Endothelial cell (in vitro differentiated cells): ENCODE data around the gene LCN6. TPM values are rescaled to one million over a fixed set of nuclear protein-coding genes. Genes with fewer than 3 reads are reported as not detected.

Experiments
- DNase-seq: peaks from one replicate; pipeline ENCODE4 v3.0.0; 2021; ENCODE audit warnings: low spot score
- H3K27ac Mint-ChIP-seq: one replicate; pipeline ENCODE4 v1.8.0; 2021; ENCODE audit warnings: mixed read lengths, inconsistent platforms; ENCODE audit not compliant: unreplicated experiment
- H3K27me3 Mint-ChIP-seq: one replicate; pipeline ENCODE4 v1.8.0; 2021; ENCODE audit warnings: mild to moderate bottlenecking, moderate library complexity, mixed read lengths, inconsistent platforms; ENCODE audit not compliant: unreplicated experiment
- H3K36me3 Mint-ChIP-seq: one replicate; pipeline ENCODE4 v1.8.0; 2021; ENCODE audit warnings: mild to moderate bottlenecking, low read depth, mixed read lengths, inconsistent platforms; ENCODE audit not compliant: unreplicated experiment
- H3K4me1 Mint-ChIP-seq: one replicate; pipeline ENCODE4 v1.8.0; 2021; ENCODE audit warnings: mild to moderate bottlenecking, mixed read lengths, inconsistent platforms; ENCODE audit not compliant: unreplicated experiment
- H3K4me3 Mint-ChIP-seq: one replicate; pipeline ENCODE4 v1.8.0; 2021; ENCODE audit warnings: mild to moderate bottlenecking, mixed read lengths, inconsistent platforms; ENCODE audit not compliant: unreplicated experiment
- H3K9me3 Mint-ChIP-seq: one replicate; pipeline ENCODE4 v1.8.0; 2021; ENCODE audit warnings: mixed read lengths, inconsistent platforms; ENCODE audit not compliant: unreplicated experiment
- CTCF ChIP-seq: fragments of 200-600 bp; sonication (generic); IDR thresholded peaks from one replicate; pipeline ENCODE4 v1.5.0; 2021; ENCODE audit warnings: antibody characterized with exemption; ENCODE audit not compliant: unreplicated experiment
- total RNA-seq: library from RNA; stranded (reverse); fragmentation: NEBNext Ultra II Directional; extraction: Animal tissue kit (Norgen Biotek cat#: 25700); gene quantifications from one replicate; pipeline ENCODE4 v1.2.1, GENCODE V29; 2021; ENCODE audit not compliant: unreplicated experiment

The LCN6 gene
- total RNA-seq, 1 donor from 2014 or later, result not detected

DNA sequence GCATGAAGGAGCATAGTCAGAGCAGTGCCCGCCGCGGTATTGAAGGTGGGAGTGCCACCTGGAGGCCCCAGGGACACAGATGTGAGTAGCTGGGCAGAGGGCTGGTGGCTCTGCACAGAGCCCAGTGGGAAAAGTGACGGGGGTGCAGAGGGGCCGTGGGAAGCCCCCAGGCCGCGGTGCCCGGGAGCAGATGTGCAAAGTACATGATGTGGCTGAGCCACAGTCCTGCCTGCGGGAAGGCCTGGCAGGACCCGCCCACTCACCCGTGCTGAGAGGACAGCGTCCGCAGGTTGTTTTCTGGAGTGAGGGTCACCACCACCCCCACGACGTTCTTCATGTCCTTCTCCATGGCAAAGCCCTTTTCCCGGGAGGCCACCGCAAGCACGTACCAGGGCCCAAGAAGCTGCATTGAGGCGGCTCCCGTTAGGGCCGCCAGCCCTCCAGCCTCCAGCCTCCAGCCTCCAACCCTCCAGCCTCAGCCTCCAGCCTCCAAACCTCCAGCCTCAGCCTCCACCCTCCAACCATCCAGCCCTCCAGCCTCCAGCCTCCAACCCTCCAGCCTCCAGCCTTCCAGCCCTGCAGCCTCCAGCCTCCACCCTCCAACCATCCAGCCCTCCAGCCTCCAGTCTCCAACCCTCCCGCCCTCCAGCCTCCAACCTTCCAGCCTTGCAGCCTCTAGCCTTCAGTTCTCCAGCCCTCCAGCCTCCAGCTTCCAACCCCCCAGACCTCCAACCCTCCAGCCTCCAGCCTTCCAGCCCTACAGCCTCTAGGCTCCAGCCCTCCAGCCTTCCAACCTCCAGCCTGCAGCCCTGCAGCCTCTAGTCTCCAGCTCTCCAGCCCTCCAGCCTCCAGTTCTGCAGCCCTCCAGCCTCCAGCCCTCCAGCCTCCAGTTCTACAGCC is 914 bp downstream of the LCN6 start:
- peaks cover 3% of the 10 kb centered on the region for H3K9me3 Mint-ChIP-seq
- DNase-seq, result no peak
- H3K4me1 Mint-ChIP-seq, result no peaks in the 10 kb centered on the region
- H3K4me3 Mint-ChIP-seq, result no peak overlapping the region
- H3K27ac Mint-ChIP-seq, result no peak overlapping the region
- peaks cover 5% of the 10 kb centered on the region for H3K27me3 Mint-ChIP-seq
- no peak for TF ChIP-seq CTCF
- peaks cover 2% of the 10 kb centered on the region for H3K36me3 Mint-ChIP-seq

GRCh38 chr9:136746621-136747020 is 1.7 kb downstream of the LCN6 start:
- Mint-ChIP-seq H3K27me3 (peaks cover 5% of the 10 kb centered on the region), H3K9me3 (no peaks in the 10 kb centered on the region), H3K4me1 (no peaks in the 10 kb centered on the region), H3K27ac (no peak overlapping the region), H3K4me3 (no peak overlapping the region), H3K36me3 (no peaks in the 10 kb centered on the region)
- no peak for DNase-seq
- TF ChIP-seq CTCF, result no peak

- DNase-seq, result no peak
- no peaks in the 10 kb centered on the region for H3K4me1 Mint-ChIP-seq
- no peak overlapping the region for H3K4me3 Mint-ChIP-seq
- H3K36me3 Mint-ChIP-seq, result no peaks in the 10 kb centered on the region
- no peaks in the 10 kb centered on the region for H3K9me3 Mint-ChIP-seq
- TF ChIP-seq CTCF, result no peak
- peaks cover 5% of the 10 kb centered on the region for H3K27me3 Mint-ChIP-seq
- H3K27ac Mint-ChIP-seq, result no peak overlapping the region
Measured at GRCh38 chr9:136746155-136746490, 2.2 kb downstream of the LCN6 start.

GRCh38 chr9:136745389-136746154 is 2.8 kb downstream of the LCN6 start:
- TF ChIP-seq CTCF, result no peak
- no peak overlapping the region for H3K4me3 Mint-ChIP-seq
- peaks cover 5% of the 10 kb centered on the region for H3K27me3 Mint-ChIP-seq
- no peaks in the 10 kb centered on the region for H3K36me3 Mint-ChIP-seq
- H3K27ac Mint-ChIP-seq, result no peak overlapping the region
- no peak for DNase-seq
- no peaks in the 10 kb centered on the region for H3K4me1 Mint-ChIP-seq
- no peaks in the 10 kb centered on the region for H3K9me3 Mint-ChIP-seq

GRCh38 chr9:136744773-136745172 is 3.6 kb downstream of the LCN6 start:
- no peaks in the 10 kb centered on the region for H3K4me1 Mint-ChIP-seq
- H3K4me3 Mint-ChIP-seq, result no peak overlapping the region
- DNase-seq, result no peak
- H3K9me3 Mint-ChIP-seq, result no peaks in the 10 kb centered on the region
- no peak for TF ChIP-seq CTCF
- no peaks in the 10 kb centered on the region for H3K36me3 Mint-ChIP-seq
- H3K27me3 Mint-ChIP-seq, result peaks cover 4% of the 10 kb centered on the region
- no peak overlapping the region for H3K27ac Mint-ChIP-seq
